GM12878 (cell line): ENCODE data around the gene EXOSC1. TPM values are rescaled to one million over a fixed set of nuclear protein-coding genes. Genes with fewer than 3 reads are reported as not detected.

ENCODE experiments used
- ATAC-seq: fragments of 200-7000 bp; cut with Tn5 transposase; 3 replicates; pipeline ENCODE4 v1.9.1; 2020; ENCODE audit warnings: mild to moderate bottlenecking, moderate library complexity
- BruUV-seq: library from RNA; stranded (reverse); fragments of 400-500 nt; replicated peaks from 2 replicates; lab custom pipeline; 2021; lab: Mats Ljungman, UMichigan
- CTCF ChIA-PET: fragments of 300-600 bp; sonication (Branson Sonifier 250); formaldehyde crosslinking; extraction: SDS; loops from one replicate; lab custom pipeline; 2021; ENCODE audit warnings: inconsistent platforms; lab: Yijun Ruan, JAX
- POLR2A ChIA-PET: fragments of 350-600 bp; formaldehyde crosslinking; extraction: SDS; loops from one replicate; lab custom pipeline; 2021; ENCODE audit warnings: inconsistent platforms; lab: Charles Lee
- RAD21 ChIA-PET: fragments of 300-600 bp; sonication (Branson Sonifier 250); formaldehyde crosslinking; loops from one replicate; lab custom pipeline; 2023; ENCODE audit warnings: antibody characterized with exemption; ENCODE audit not compliant: unreplicated experiment; lab: Charles Lee
- SMC1A ChIA-PET: fragments of 300-600 bp; sonication (Branson Sonifier 250); formaldehyde crosslinking; loops from one replicate; lab custom pipeline; 2023; ENCODE audit not compliant: unreplicated experiment, uncharacterized antibody; lab: Charles Lee
- DNase-seq: peaks from one replicate; pipeline ENCODE4 v3.0.0-alpha.2; 2011; ENCODE audit warnings: low read depth, low spot score
- FAIRE-seq: peaks from 3 replicates; lab custom pipeline; 2011; peaks lifted over from hg19 to GRCh38; lab: Jason Lieb, UNC
- H2AFZ ChIP-seq: 2 replicates; pipeline ENCODE4 v1.6.0; 2011; ENCODE audit warnings: low read depth, low read length, control low read depth; ENCODE audit not compliant: control insufficient read depth
- H3K27ac ChIP-seq: 2 replicates; pipeline ENCODE4 v1.5.1; 2011; ENCODE audit warnings: control low read depth; ENCODE audit not compliant: control insufficient read depth, insufficient read depth
- H3K27me3 ChIP-seq, 2 experiments: replicated peaks in 1 of 2; 2 replicates each; pipeline versions ENCODE4 v1.6.0 to v1.6.1; 2011; ENCODE audit warnings: low read length in 1 of 2; ENCODE audit not compliant: control insufficient read depth in 2 of 2, insufficient read depth in 2 of 2
- H3K36me3 ChIP-seq, 2 experiments: 2 replicates each; pipeline ENCODE4 v1.5.1; 2011; ENCODE audit warnings: low read length in 1 of 2; ENCODE audit not compliant: control insufficient read depth in 2 of 2, insufficient read depth in 2 of 2
- H3K4me1 ChIP-seq: 2 replicates; pipeline ENCODE4 v1.6.1; 2011; ENCODE audit warnings: mild to moderate bottlenecking, low read length, moderate library complexity, mixed read lengths; ENCODE audit not compliant: control insufficient read depth, insufficient read depth
- H3K4me2 ChIP-seq: 2 replicates; pipeline ENCODE4 v1.6.0; 2011; ENCODE audit warnings: control low read depth; ENCODE audit not compliant: control insufficient read depth, insufficient read depth
- H3K4me3 ChIP-seq: fragments of 200-600 bp; sonication (generic); 2 replicates; pipeline ENCODE4 v1.5.1; 2016
- H3K79me2 ChIP-seq: 2 replicates; pipeline ENCODE4 v1.6.0; 2011; ENCODE audit warnings: low read length; ENCODE audit not compliant: control insufficient read depth, insufficient read depth
- H3K9ac ChIP-seq: 2 replicates; pipeline ENCODE4 v1.8.0; 2011; ENCODE audit warnings: low read length, control low read depth, mixed read lengths; ENCODE audit not compliant: control insufficient read depth, insufficient read depth
- H3K9me3 ChIP-seq: replicated peaks from 3 replicates; pipeline ENCODE4 v1.5.1; 2011; ENCODE audit warnings: mild to moderate bottlenecking, low read length; ENCODE audit not compliant: control insufficient read depth, insufficient read depth
- H4K20me1 ChIP-seq: 2 replicates; pipeline ENCODE4 v1.6.0; 2011; ENCODE audit not compliant: control insufficient read depth, insufficient read depth
- BHLHE40 ChIP-seq, 2 experiments: fragments of 450-650 bp in 1 of 2; IDR thresholded peaks; 2 replicates each; pipeline ENCODE4 v1.6.1; 2011 to 2017; ENCODE audit warnings: low read depth in 2 of 2, borderline replicate concordance in 1 of 2, improper control_type of control experiment in 1 of 2, low read length in 1 of 2, mild to moderate bottlenecking in 1 of 2
- DPF2 ChIP-seq: fragments of 450-650 bp; IDR thresholded peaks from 2 replicates; pipeline ENCODE4 v1.6.1; 2017; ENCODE audit warnings: mild to moderate bottlenecking
- GATAD2B ChIP-seq: fragments of 450-650 bp; conservative IDR thresholded peaks from 2 replicates; pipeline ENCODE4 v1.6.1; 2017; ENCODE audit warnings: low read depth, mild to moderate bottlenecking, moderate library complexity
- RBBP5 ChIP-seq: fragments of 200-600 bp; sonication (generic); conservative IDR thresholded peaks from 2 replicates; pipeline ENCODE4 v1.6.1; 2016
- SIN3A ChIP-seq: IDR thresholded peaks from 2 replicates; pipeline ENCODE4 v1.6.1; 2012; ENCODE audit warnings: low read depth, low read length, improper control_type of control experiment
- TBL1XR1 ChIP-seq: IDR thresholded peaks from 2 replicates; pipeline ENCODE4 v1.6.1; 2012; ENCODE audit warnings: low read depth, low read length, improper control_type of control experiment
- WRNIP1 ChIP-seq: IDR thresholded peaks from 2 replicates; pipeline ENCODE4 v1.6.1; 2011; ENCODE audit warnings: low read depth, low read length, improper control_type of control experiment, borderline replicate concordance
- ZBED1 ChIP-seq: IDR thresholded peaks from 2 replicates; pipeline ENCODE4 v1.6.1; 2016; ENCODE audit warnings: borderline replicate concordance
- ZBTB11 ChIP-seq: fragments of 450-650 bp; formaldehyde crosslinking; IDR thresholded peaks from 2 replicates; pipeline ENCODE4 v1.5.0; 2022; ENCODE audit warnings: mild to moderate bottlenecking, missing genetic modification characterization
- ZNF622 ChIP-seq: fragments of 450-650 bp; IDR thresholded peaks from 2 replicates; pipeline ENCODE4 v1.6.1; 2017; ENCODE audit warnings: mild to moderate bottlenecking, inconsistent platforms
- WGBS: methylation state at CpG from one replicate; pipeline ENCODE4 v1.1.6; 2016; ENCODE audit warnings: low lambda C conversion rate; ENCODE audit not compliant: insufficient replicate concordance, insufficient coverage; ENCODE audit errors: missing lambda C conversion rate; 5-methylcytosine and 5-hydroxymethylcytosine counted together
- in situ Hi-C: fragments of 300-500 bp; cut with MboI; formaldehyde crosslinking; loops from 9 replicates; pipeline ENCODE4 v1.14.3; 2018; ENCODE audit warnings: mixed read lengths
- intact Hi-C: fragments of 100-400 bp; cut with micrococcal nuclease; formaldehyde crosslinking; loops from one replicate; pipeline ENCODE4 v1.14.2; 2022; ENCODE audit not compliant: unreplicated experiment
- polyA plus RNA-seq, 11 experiments: library from polyadenylated mRNA; depleted of rRNA in 4 of 11; unstranded in 6 of 11; stranded (reverse) in 5 of 11; fragments of >200 nt; fragmentation: Nextera tagmentation in 4 of 11; fragmentation: Illumina TruSeq in 1 of 11; extraction: Ambion mirVana in 4 of 11; extraction: Trizol in 1 of 11; gene quantifications; 1 replicate in 1 of 11; 2 replicates in 10 of 11; pipeline versions ENCODE4 v1.2.1 to v1.2.3, GENCODE V29; 2011 to 2016; ENCODE audit warnings: inconsistent platforms in 2 of 11, missing spikeins in 2 of 11, low read depth in 1 of 11
- total RNA-seq, 4 experiments: library from RNA; depleted of rRNA in 3 of 4; stranded (reverse); fragments of >200 nt in 3 of 4; fragmentation: Illumina TruSeq in 1 of 4; extraction: Trizol in 1 of 4; gene quantifications; 2 replicates each; pipeline versions ENCODE4 v1.2.1 to v1.2.3, GENCODE V29; 2013 to 2021
- TF ChIP-seq, protein P1 (sequence below): IDR thresholded peaks from 2 replicates; pipeline ENCODE4 v1.6.1; 2012; ENCODE audit warnings: mild to moderate bottlenecking, low read depth, low read length
- TF ChIP-seq, protein P2 (sequence below): fragments of 450-650 bp; IDR thresholded peaks from 2 replicates; pipeline ENCODE4 v1.6.1; 2017; ENCODE audit warnings: mild to moderate bottlenecking, moderate library complexity

EXOSC1 gene
- total and polyA plus RNA-seq, 10 of the 15 experiments (the other 5 are each of a cell fraction or from before 2014, with no cell fraction given): 43.4 to 121 (median 75.1) TPM

DNA sequence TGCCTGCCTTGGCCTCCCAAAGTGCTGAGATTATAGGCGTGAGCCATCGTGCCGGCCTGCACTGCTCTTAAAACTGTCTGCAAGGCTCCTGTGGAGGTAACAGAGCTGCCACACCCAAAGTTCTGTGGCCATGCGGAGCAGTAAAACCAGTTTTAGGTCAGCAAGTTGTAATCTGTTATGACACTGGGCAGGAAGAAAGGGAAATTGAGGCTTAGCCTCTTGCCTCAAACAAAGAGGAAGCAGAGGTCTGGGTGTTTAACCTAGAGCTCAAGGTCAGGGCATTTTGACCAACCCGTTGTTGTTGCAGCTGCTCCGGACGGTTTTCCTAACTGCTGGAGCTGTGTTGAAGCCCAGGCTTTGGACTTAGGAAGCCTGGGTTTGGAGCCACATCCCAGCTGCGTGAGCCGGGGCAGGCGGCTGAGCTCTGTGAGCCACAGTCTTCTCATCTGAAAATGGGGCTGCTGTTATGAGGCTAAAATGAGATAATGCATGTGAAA is 37.3 kb downstream of the EXOSC1 start:
- peaks cover 3% of the 10 kb centered on the region; the same call in 1 of the 2 replicates for H3K4me1 ChIP-seq
- intact Hi-C loops (no loop called here), in situ Hi-C loops (no loop called here)
- H3K27ac ChIP-seq: no peak overlapping the region
- POLR2A ChIA-PET: no interaction called here
- H3K36me3 ChIP-seq: no peaks in the 10 kb centered on the region
- no peaks in the 10 kb centered on the region for H4K20me1 ChIP-seq
- RAD21 ChIA-PET: interaction anchor here (0.6 to 1.9 kb wide), 5 partner anchors 16 to 183 kb away, joined by 3 to 5 read pairs (median 4); no protein-coding TSS in a partner anchor
- no peaks in the 10 kb centered on the region for H3K27me3 ChIP-seq
- no TSS peak for BruUV-seq
- H3K9ac ChIP-seq: no peak overlapping the region
- CTCF ChIA-PET: interaction anchor here (1.0 to 2.9 kb wide), 8 partner anchors 14 to 145 kb away, joined by 3 to 27 read pairs (median 6); no protein-coding TSS in a partner anchor
- ATAC-seq: no peak
- H3K9me3 ChIP-seq: no peaks in the 10 kb centered on the region
- H3K79me2 ChIP-seq: no peaks in the 10 kb centered on the region
- FAIRE-seq: no peak
- no peak for DNase-seq
- WGBS: 96% methylated on average over 10 of the region's 10 CpGs
- H3K4me2 ChIP-seq: no peak overlapping the region
- SMC1A ChIA-PET: interaction anchor here (1.0 to 1.4 kb wide), 3 partner anchors 15 to 26 kb away, joined by 3 to 5 read pairs (median 4); no protein-coding TSS in a partner anchor
- H2AFZ ChIP-seq: no peak overlapping the region
- no peak overlapping the region for H3K4me3 ChIP-seq
- TF ChIP-seq SIN3A: no peak
- TF ChIP-seq, protein P1, sequence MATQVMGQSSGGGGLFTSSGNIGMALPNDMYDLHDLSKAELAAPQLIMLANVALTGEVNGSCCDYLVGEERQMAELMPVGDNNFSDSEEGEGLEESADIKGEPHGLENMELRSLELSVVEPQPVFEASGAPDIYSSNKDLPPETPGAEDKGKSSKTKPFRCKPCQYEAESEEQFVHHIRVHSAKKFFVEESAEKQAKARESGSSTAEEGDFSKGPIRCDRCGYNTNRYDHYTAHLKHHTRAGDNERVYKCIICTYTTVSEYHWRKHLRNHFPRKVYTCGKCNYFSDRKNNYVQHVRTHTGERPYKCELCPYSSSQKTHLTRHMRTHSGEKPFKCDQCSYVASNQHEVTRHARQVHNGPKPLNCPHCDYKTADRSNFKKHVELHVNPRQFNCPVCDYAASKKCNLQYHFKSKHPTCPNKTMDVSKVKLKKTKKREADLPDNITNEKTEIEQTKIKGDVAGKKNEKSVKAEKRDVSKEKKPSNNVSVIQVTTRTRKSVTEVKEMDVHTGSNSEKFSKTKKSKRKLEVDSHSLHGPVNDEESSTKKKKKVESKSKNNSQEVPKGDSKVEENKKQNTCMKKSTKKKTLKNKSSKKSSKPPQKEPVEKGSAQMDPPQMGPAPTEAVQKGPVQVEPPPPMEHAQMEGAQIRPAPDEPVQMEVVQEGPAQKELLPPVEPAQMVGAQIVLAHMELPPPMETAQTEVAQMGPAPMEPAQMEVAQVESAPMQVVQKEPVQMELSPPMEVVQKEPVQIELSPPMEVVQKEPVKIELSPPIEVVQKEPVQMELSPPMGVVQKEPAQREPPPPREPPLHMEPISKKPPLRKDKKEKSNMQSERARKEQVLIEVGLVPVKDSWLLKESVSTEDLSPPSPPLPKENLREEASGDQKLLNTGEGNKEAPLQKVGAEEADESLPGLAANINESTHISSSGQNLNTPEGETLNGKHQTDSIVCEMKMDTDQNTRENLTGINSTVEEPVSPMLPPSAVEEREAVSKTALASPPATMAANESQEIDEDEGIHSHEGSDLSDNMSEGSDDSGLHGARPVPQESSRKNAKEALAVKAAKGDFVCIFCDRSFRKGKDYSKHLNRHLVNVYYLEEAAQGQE: no peak
- no peak for TF ChIP-seq RBBP5
- no peak for TF ChIP-seq GATAD2B
- no peak for TF ChIP-seq ZBED1
- TF ChIP-seq TBL1XR1: no peak
- no peak for TF ChIP-seq ZNF622
- no peak for TF ChIP-seq BHLHE40 (IDR thresholded peaks at IDR 0.05; ENCODE audit: borderline replicate concordance in 1 of 2, low read depth in 2 of 2, low read length in 1 of 2)
- TF ChIP-seq, protein P2, sequence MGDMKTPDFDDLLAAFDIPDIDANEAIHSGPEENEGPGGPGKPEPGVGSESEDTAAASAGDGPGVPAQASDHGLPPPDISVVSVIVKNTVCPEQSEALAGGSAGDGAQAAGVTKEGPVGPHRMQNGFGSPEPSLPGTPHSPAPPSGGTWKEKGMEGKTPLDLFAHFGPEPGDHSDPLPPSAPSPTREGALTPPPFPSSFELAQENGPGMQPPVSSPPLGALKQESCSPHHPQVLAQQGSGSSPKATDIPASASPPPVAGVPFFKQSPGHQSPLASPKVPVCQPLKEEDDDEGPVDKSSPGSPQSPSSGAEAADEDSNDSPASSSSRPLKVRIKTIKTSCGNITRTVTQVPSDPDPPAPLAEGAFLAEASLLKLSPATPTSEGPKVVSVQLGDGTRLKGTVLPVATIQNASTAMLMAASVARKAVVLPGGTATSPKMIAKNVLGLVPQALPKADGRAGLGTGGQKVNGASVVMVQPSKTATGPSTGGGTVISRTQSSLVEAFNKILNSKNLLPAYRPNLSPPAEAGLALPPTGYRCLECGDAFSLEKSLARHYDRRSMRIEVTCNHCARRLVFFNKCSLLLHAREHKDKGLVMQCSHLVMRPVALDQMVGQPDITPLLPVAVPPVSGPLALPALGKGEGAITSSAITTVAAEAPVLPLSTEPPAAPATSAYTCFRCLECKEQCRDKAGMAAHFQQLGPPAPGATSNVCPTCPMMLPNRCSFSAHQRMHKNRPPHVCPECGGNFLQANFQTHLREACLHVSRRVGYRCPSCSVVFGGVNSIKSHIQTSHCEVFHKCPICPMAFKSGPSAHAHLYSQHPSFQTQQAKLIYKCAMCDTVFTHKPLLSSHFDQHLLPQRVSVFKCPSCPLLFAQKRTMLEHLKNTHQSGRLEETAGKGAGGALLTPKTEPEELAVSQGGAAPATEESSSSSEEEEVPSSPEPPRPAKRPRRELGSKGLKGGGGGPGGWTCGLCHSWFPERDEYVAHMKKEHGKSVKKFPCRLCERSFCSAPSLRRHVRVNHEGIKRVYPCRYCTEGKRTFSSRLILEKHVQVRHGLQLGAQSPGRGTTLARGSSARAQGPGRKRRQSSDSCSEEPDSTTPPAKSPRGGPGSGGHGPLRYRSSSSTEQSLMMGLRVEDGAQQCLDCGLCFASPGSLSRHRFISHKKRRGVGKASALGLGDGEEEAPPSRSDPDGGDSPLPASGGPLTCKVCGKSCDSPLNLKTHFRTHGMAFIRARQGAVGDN: no peak
- no peak for TF ChIP-seq DPF2
- TF ChIP-seq WRNIP1: no peak
- TF ChIP-seq ZBTB11 (CRISPR knock-in tag): no peak
